Measurements from ENCODE around the gene DNM3.

DNM3 gene

GRCh38 chr1:172254521-172255222 lies 413.4 kb downstream of the DNM3 start:
- no peaks in the 10 kb centered on the region for H3K9me3 ChIP-seq
- TF ChIP-seq CTCF (IDR thresholded peaks at IDR 0.05; ENCODE audit: low read depth, low read length): no peak
- H3K36me3 ChIP-seq: no peaks in the 10 kb centered on the region
- no peaks in the 10 kb centered on the region for H3K4me1 ChIP-seq
- H3K4me3 ChIP-seq (ENCODE audit: low read depth, low read length): no peak overlapping the region
- no peak for DNase-seq
- H3K27me3 ChIP-seq: no peaks in the 10 kb centered on the region

DNA sequence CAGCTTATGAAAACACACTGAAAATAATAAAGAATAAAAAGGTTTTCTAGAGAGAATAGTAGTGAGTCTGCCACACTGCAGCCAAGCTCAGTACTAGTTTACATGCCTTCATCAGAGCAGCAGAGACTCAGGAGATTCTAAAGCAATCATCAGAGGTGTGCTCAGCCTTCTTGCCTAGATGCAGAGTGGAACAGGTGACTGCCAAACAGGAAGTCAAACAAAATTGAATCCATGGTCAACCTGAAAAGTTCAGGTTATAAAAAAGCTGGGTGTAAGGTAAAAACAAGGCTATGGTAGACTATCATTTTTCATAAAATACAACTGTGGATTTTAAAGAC lies 413.9 kb downstream of the DNM3 start:
- no peak for TF ChIP-seq CTCF (IDR thresholded peaks at IDR 0.05; ENCODE audit: low read depth, low read length)

GRCh38 chr1:172265905-172266304 lies 424.6 kb downstream of the DNM3 start:
- Histone ChIP-seq H3K36me3 (no peaks in the 10 kb centered on the region), H3K4me3 (ENCODE audit: low read depth, low read length) (no peak overlapping the region), H3K9me3 (no peaks in the 10 kb centered on the region), H3K4me1 (no peaks in the 10 kb centered on the region), H3K27me3 (no peaks in the 10 kb centered on the region)
- no peak for TF ChIP-seq CTCF (IDR thresholded peaks at IDR 0.05; ENCODE audit: low read depth, low read length)
- DNase-seq: no peak

More for the DNA sequence above, 413.9 kb downstream of the DNM3 start:
- no peak for DNase-seq
- no peaks in the 10 kb centered on the region for H3K27me3 ChIP-seq
- H3K4me3 ChIP-seq (ENCODE audit: low read depth, low read length): no peak overlapping the region
- H3K9me3 ChIP-seq: no peaks in the 10 kb centered on the region
- H3K36me3 ChIP-seq: no peaks in the 10 kb centered on the region
- H3K4me1 ChIP-seq: no peaks in the 10 kb centered on the region

DNA sequence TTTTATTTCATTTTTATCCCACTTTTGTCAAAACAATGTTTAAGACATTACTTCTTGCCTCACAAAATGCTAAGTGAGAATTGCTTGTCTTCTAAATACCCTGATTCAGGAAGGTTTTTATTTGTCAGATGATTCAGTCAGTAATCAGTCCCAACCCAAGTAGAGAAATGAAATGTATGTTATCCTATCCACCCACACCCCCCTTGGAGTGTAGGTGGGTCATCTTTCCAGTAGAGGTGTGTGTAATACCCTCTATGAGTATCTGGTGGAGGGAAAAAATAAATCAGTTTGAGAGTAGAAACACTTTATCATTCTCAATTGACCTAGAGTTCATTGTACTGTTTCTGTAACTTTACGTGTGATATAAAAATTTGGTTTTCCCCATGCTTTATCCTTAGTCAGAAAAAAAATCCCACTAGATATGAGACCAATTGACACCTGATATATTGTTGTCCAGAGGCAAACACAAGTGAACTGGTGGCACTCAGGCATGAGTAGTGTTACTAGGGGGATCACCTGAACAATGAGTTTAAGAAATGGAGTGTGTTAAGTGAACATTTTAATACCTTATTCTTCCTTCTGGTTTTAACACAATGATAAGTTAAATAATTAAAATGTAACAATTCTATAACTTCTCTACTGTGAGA lies 425.4 kb downstream of the DNM3 start:
- H3K4me1 ChIP-seq: no peaks in the 10 kb centered on the region
- H3K9me3 ChIP-seq: no peaks in the 10 kb centered on the region
- DNase-seq: no peak
- H3K27me3 ChIP-seq: no peaks in the 10 kb centered on the region
- no peak for TF ChIP-seq CTCF (IDR thresholded peaks at IDR 0.05; ENCODE audit: low read depth, low read length)
- no peaks in the 10 kb centered on the region for H3K36me3 ChIP-seq
- H3K4me3 ChIP-seq (ENCODE audit: low read depth, low read length): no peak overlapping the region

DNA sequence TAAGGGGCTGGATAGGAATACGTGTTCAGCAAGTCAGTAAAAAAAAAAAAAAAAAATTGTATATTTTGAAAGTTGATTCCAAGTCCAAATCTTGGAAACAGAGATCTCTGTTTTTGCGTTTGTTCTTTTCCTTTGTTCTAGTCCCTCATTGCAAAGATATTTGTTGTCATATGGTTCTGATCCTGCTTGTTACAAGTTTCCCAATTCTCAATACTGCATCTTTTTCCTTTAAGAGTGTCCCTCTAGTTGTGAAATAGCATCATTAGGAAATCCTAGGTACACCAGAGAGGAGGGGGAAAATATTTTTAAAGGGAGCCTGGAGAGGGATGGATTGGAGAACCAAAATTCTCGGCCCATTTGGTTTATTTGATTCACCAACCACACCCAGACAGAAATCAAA lies 426.9 kb downstream of the DNM3 start:
- Histone ChIP-seq H3K36me3 (no peaks in the 10 kb centered on the region), H3K9me3 (no peaks in the 10 kb centered on the region), H3K27me3 (no peaks in the 10 kb centered on the region), H3K4me3 (ENCODE audit: low read depth, low read length) (no peak overlapping the region), H3K4me1 (no peaks in the 10 kb centered on the region)
- no peak for TF ChIP-seq CTCF (IDR thresholded peaks at IDR 0.05; ENCODE audit: low read depth, low read length)
- DNase-seq: no peak

GRCh38 chr1:172269084-172269483 lies 427.8 kb downstream of the DNM3 start:
- Histone ChIP-seq H3K36me3 (no peaks in the 10 kb centered on the region), H3K9me3 (no peaks in the 10 kb centered on the region), H3K4me3 (ENCODE audit: low read depth, low read length) (no peak overlapping the region), H3K4me1 (no peaks in the 10 kb centered on the region), H3K27me3 (no peaks in the 10 kb centered on the region)
- no peak for DNase-seq
- TF ChIP-seq CTCF (IDR thresholded peaks at IDR 0.05; ENCODE audit: low read depth, low read length): no peak

All from BE2C (cell line).